K562 (cell line): ENCODE data around the gene SERPINB2.

Experiments
- CTCF ChIP-seq, 3 experiments: IDR thresholded peaks in 2 of 3; conservative IDR thresholded peaks in 1 of 3; 2 replicates each; pipeline ENCODE4 v1.5.1; 2011 to 2012; ENCODE audit warnings: low read length in 3 of 3, mild to moderate bottlenecking in 3 of 3, control low read depth in 2 of 3, improper control_type of control experiment in 1 of 3, inconsistent platforms in 1 of 3, low read depth in 1 of 3, mixed read lengths in 1 of 3, moderate library complexity in 1 of 3; ENCODE audit not compliant: insufficient read depth in 2 of 3
- EZH2 ChIP-seq: IDR thresholded peaks from 2 replicates; pipeline ENCODE4 v1.6.1; 2012; ENCODE audit warnings: low read depth, mild to moderate bottlenecking, inconsistent platforms, low read length, borderline replicate concordance
- GTF2F1 ChIP-seq: IDR thresholded peaks from 2 replicates; pipeline ENCODE4 v1.6.1; 2011; ENCODE audit warnings: low read depth, low read length, improper control_type of control experiment
- IRF2 ChIP-seq: sonication (generic); formaldehyde crosslinking; IDR thresholded peaks from 2 replicates; pipeline ENCODE4 v1.8.1; 2022; ENCODE audit warnings: mild to moderate bottlenecking, missing genetic modification reagents
- MEF2A ChIP-seq: IDR thresholded peaks from 2 replicates; pipeline ENCODE4 v1.6.1; 2011; ENCODE audit warnings: low read depth, mild to moderate bottlenecking, low read length, moderate library complexity; ENCODE audit not compliant: control insufficient read depth
- POLR2A ChIP-seq: fragments of 450-650 bp; conservative IDR thresholded peaks from 2 replicates; pipeline ENCODE4 v1.6.1; 2016
- RAD21 ChIP-seq, 2 experiments: fragments of 250-450 bp in 1 of 2; fragments of 450-650 bp in 1 of 2; sonication (Bioruptor Pico) in 1 of 2; formaldehyde crosslinking in 1 of 2; IDR thresholded peaks in 1 of 2; conservative IDR thresholded peaks in 1 of 2; 2 replicates each; pipeline versions ENCODE4 v1.4.0 to v1.8.0; 2020 to 2022; ENCODE audit warnings: mild to moderate bottlenecking in 2 of 2, moderate library complexity in 1 of 2
- RFX5 ChIP-seq: IDR thresholded peaks from 2 replicates; pipeline ENCODE4 v1.6.1; 2011; ENCODE audit warnings: low read depth, mild to moderate bottlenecking, improper control_type of control experiment, low read length
- TBL1XR1 ChIP-seq, 2 experiments: IDR thresholded peaks; 2 replicates each; pipeline ENCODE4 v1.6.1; 2012; ENCODE audit warnings: improper control_type of control experiment in 2 of 2, low read length in 2 of 2, mild to moderate bottlenecking in 1 of 2
- THRAP3 ChIP-seq: fragments of 450-650 bp; IDR thresholded peaks from 2 replicates; pipeline ENCODE4 v1.6.1; 2016; ENCODE audit warnings: mild to moderate bottlenecking, inconsistent platforms, borderline replicate concordance
- TSHZ1 ChIP-seq: fragments of 250-450 bp; sonication (Bioruptor Pico); IDR thresholded peaks from 2 replicates; pipeline ENCODE4 v1.4.0; 2020; ENCODE audit warnings: mild to moderate bottlenecking, moderate library complexity

- TF ChIP-seq EZH2 (no peak), CTCF (IDR thresholded peaks at IDR 0.05 in 2 of 3, conservative IDR thresholded peaks at IDR 0.05 in 1 of 3; ENCODE audit: insufficient read depth in 2 of 3, low read depth in 1 of 3, low read length in 3 of 3) (no peak), GTF2F1 (no peak), TSHZ1 (CRISPR knock-in tag) (no peak), THRAP3 (no peak), POLR2A (no peak), TBL1XR1 (IDR thresholded peaks at IDR 0.05; ENCODE audit: low read length in 2 of 2) (no peak), IRF2 (CRISPR knock-in tag) (no peak), RFX5 (no peak), RAD21 (CRISPR knock-in tag; conservative IDR thresholded peaks at IDR 0.05 in 1 of 2, IDR thresholded peaks at IDR 0.05 in 1 of 2) (no peak), MEF2A (no peak)
Observed at GRCh38 chr18:63883617-63884016, 3.9 kb upstream of the SERPINB2 start.
